Measurements from ENCODE around the gene MYRIP.
"Not testable (repeated sequence)": the region's sequence is repeated elsewhere in the genome, so short reads cannot be mapped to it uniquely, and the experiment has no call there.

Gene MYRIP

GRCh38 chr3:40071683-40072238 is 262.4 kb downstream of the MYRIP start:
- Histone ChIP-seq H3K27ac (ENCODE audit: low read depth, low read length) (no peak overlapping the region), H3F3A (ENCODE audit: insufficient read depth) (no peaks in the 10 kb centered on the region), H3K9ac (ENCODE audit: low read length) (no peak overlapping the region), H3K36me3 (ENCODE audit: low read length) (no peaks in the 10 kb centered on the region), H3K9me2 (replicated peaks; ENCODE audit: insufficient read depth, low read length) (no peaks in the 10 kb centered on the region), H3K4me3 (ENCODE audit: insufficient read depth, low read length, poor library complexity, severe bottlenecking) (no peak overlapping the region), H4K20me1 (ENCODE audit: low read depth, low read length) (no peaks in the 10 kb centered on the region), H3K9me3 (ENCODE audit: insufficient read depth, low read length) (no peaks in the 10 kb centered on the region), H3K27me3 (ENCODE audit: low read length) (no peaks in the 10 kb centered on the region), H3K4me2 (ENCODE audit: low read depth, low read length, poor library complexity, severe bottlenecking) (no peak overlapping the region), H2AFZ (ENCODE audit: low read depth, low read length, severe bottlenecking) (no peak overlapping the region), H3K79me2 (ENCODE audit: insufficient read depth, low read length) (no peaks in the 10 kb centered on the region)
- no peak for TF ChIP-seq EZH2phosphoT487 (conservative IDR thresholded peaks at IDR 0.05; ENCODE audit: low read length)
- TF ChIP-seq, protein P1, sequence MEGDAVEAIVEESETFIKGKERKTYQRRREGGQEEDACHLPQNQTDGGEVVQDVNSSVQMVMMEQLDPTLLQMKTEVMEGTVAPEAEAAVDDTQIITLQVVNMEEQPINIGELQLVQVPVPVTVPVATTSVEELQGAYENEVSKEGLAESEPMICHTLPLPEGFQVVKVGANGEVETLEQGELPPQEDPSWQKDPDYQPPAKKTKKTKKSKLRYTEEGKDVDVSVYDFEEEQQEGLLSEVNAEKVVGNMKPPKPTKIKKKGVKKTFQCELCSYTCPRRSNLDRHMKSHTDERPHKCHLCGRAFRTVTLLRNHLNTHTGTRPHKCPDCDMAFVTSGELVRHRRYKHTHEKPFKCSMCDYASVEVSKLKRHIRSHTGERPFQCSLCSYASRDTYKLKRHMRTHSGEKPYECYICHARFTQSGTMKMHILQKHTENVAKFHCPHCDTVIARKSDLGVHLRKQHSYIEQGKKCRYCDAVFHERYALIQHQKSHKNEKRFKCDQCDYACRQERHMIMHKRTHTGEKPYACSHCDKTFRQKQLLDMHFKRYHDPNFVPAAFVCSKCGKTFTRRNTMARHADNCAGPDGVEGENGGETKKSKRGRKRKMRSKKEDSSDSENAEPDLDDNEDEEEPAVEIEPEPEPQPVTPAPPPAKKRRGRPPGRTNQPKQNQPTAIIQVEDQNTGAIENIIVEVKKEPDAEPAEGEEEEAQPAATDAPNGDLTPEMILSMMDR (IDR thresholded peaks at IDR 0.05; ENCODE audit: insufficient read depth, low read length, poor library complexity, severe bottlenecking), result no peak

GRCh38 chr3:40073310-40074007 is 264.1 kb downstream of the MYRIP start:
- Histone ChIP-seq H3K27ac (ENCODE audit: low read depth, low read length) (no peak overlapping the region), H3K9me3 (ENCODE audit: insufficient read depth, low read length) (no peaks in the 10 kb centered on the region), H3K4me2 (ENCODE audit: low read depth, low read length, poor library complexity, severe bottlenecking) (no peak overlapping the region), H3K9ac (ENCODE audit: low read length) (no peak overlapping the region), H3K36me3 (ENCODE audit: low read length) (no peaks in the 10 kb centered on the region), H4K20me1 (ENCODE audit: low read depth, low read length) (no peaks in the 10 kb centered on the region), H3F3A (ENCODE audit: insufficient read depth) (no peaks in the 10 kb centered on the region), H3K27me3 (ENCODE audit: low read length) (no peaks in the 10 kb centered on the region), H3K9me2 (replicated peaks; ENCODE audit: insufficient read depth, low read length) (no peaks in the 10 kb centered on the region), H3K4me3 (ENCODE audit: insufficient read depth, low read length, poor library complexity, severe bottlenecking) (no peak overlapping the region), H3K79me2 (ENCODE audit: insufficient read depth, low read length) (no peaks in the 10 kb centered on the region), H2AFZ (ENCODE audit: low read depth, low read length, severe bottlenecking) (no peak overlapping the region)
- TF ChIP-seq, protein P1 (IDR thresholded peaks at IDR 0.05; ENCODE audit: insufficient read depth, low read length, poor library complexity, severe bottlenecking), result no peak
- no peak for TF ChIP-seq EZH2phosphoT487 (conservative IDR thresholded peaks at IDR 0.05; ENCODE audit: low read length)

DNA sequence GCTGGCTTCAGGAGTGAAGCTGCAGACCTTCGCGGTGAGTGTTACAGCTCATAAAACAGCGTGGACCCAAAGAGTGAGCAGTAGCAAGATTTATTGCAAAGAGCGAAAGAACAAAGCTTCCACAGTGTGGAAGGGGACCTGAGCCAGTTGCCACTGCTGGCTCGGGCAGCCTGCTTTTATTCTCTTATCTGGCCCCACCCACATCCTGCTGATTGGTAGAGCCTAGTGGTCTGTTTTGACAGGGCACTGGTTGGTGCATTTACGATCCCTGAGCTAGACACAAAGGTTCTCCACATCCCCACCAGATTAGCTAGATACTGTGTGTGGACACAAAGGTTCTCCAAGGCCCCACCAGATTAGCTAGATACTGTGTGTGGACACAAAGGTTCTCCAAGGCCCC is 267.7 kb downstream of the MYRIP start:
- not testable (repeated sequence) for H3K9me3 ChIP-seq (ENCODE audit: insufficient read depth, low read length); H3K4me3 ChIP-seq (ENCODE audit: insufficient read depth, low read length, poor library complexity, severe bottlenecking); H3K27ac ChIP-seq (ENCODE audit: low read depth, low read length)

DNA sequence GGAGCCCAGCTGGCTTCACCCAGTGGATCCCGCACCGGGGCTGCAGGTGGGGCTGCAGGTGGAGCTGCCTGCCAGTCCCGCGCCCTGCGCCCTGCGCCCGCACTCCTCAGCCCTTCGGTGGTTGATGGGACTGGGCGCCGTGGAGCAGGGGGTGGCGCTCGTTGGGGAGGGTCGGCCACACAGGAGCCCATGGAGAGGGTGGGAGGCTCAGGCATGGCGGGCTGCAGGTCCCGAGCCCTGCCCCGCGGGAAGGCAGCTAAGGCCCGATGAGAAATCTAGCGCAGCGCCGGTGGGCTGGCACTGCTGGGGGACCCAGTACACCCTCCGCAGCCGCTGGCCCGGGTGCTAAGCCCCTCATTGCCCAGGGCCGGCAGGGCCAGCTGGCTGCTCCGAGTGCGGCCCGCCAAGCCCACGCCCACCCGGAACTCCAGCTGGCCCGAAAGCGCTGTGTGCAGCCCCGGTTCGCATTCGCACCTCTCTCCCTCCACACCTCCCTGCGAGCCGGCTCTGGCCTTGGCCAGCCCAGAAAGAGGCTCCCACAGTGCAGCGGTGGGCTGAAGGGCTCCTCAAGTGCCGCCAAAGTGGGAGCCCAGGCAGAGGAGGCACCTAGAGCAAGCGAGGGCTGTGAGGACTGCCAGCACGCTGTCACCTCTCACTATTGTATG is 268.6 kb downstream of the MYRIP start:
- not testable (repeated sequence) for H3K36me3 ChIP-seq (ENCODE audit: low read length); H4K20me1 ChIP-seq (ENCODE audit: low read depth, low read length); H3K9me2 ChIP-seq (replicated peaks; ENCODE audit: insufficient read depth, low read length); H3K27ac ChIP-seq (ENCODE audit: low read depth, low read length); H3K9me3 ChIP-seq (ENCODE audit: insufficient read depth, low read length); H3K4me2 ChIP-seq (ENCODE audit: low read depth, low read length, poor library complexity, severe bottlenecking); H2AFZ ChIP-seq (ENCODE audit: low read depth, low read length, severe bottlenecking); H3K27me3 ChIP-seq (ENCODE audit: low read length); H3K79me2 ChIP-seq (ENCODE audit: insufficient read depth, low read length); H3F3A ChIP-seq (ENCODE audit: insufficient read depth); H3K9ac ChIP-seq (ENCODE audit: low read length); H3K4me3 ChIP-seq (ENCODE audit: insufficient read depth, low read length, poor library complexity, severe bottlenecking)

More for the DNA sequence above, 267.7 kb downstream of the MYRIP start:
- not testable (repeated sequence) for H3K4me2 ChIP-seq (ENCODE audit: low read depth, low read length, poor library complexity, severe bottlenecking); H4K20me1 ChIP-seq (ENCODE audit: low read depth, low read length); H3K36me3 ChIP-seq (ENCODE audit: low read length); H3K79me2 ChIP-seq (ENCODE audit: insufficient read depth, low read length); H2AFZ ChIP-seq (ENCODE audit: low read depth, low read length, severe bottlenecking); H3K27me3 ChIP-seq (ENCODE audit: low read length); H3K9me2 ChIP-seq (replicated peaks; ENCODE audit: insufficient read depth, low read length); H3F3A ChIP-seq (ENCODE audit: insufficient read depth); H3K9ac ChIP-seq (ENCODE audit: low read length)

Data from SU-DHL-6 (cell line).